Transverse colon (tissue), 4 donors: ENCODE results near the gene CALHM1. TPM values are rescaled to one million over a fixed set of nuclear protein-coding genes. Genes with fewer than 3 reads are reported as not detected.

ENCODE experiments used
- DNase-seq: peaks from one replicate; pipeline ENCODE4 v3.0.0-alpha.2; 2019
- H3K27ac ChIP-seq, 4 donors: fragments of 200-600 bp; sonication (generic); 2 replicates each; pipeline ENCODE4 v1.5.1; 2016 to 2018; ENCODE audit warnings: inconsistent platforms in 4 of 4
- H3K27me3 ChIP-seq: fragments of 200-600 bp; sonication (generic); 2 replicates; pipeline ENCODE4 v1.5.1; 2017; ENCODE audit warnings: inconsistent platforms
- H3K36me3 ChIP-seq, 4 donors: fragments of 200-600 bp; sonication (generic); 2 replicates each; pipeline ENCODE4 v1.5.1; 2017 to 2019; ENCODE audit warnings: inconsistent platforms in 4 of 4
- H3K4me1 ChIP-seq, 4 donors: fragments of 200-600 bp; sonication (generic); 2 replicates each; pipeline ENCODE4 v1.5.1; 2017 to 2020; ENCODE audit warnings: inconsistent platforms in 4 of 4
- H3K4me3 ChIP-seq, 4 donors: fragments of 200-600 bp; sonication (generic); 1 replicate in 1 of 4; 2 replicates in 3 of 4; pipeline versions ENCODE4 v1.5.1 to v1.6.1; 2017 to 2019; ENCODE audit warnings: inconsistent platforms in 4 of 4
- H3K9me3 ChIP-seq, 2 donors: fragments of 200-600 bp; sonication (generic); 2 replicates each; pipeline ENCODE4 v1.5.1; 2017 to 2019; ENCODE audit warnings: inconsistent platforms in 2 of 2
- CTCF ChIP-seq, 5 experiments: fragments of 200-600 bp in 3 of 5; fragments of 450-650 bp in 2 of 5; sonication (generic) in 3 of 5; IDR thresholded peaks; 1 replicate in 2 of 5; 2 replicates in 3 of 5; pipeline ENCODE4 v1.5.1; 2016 to 2017; ENCODE audit warnings: antibody characterized with exemption in 5 of 5, inconsistent platforms in 3 of 5, mild to moderate bottlenecking in 2 of 5, moderate library complexity in 1 of 5
- EP300 ChIP-seq: sonication (generic); formaldehyde crosslinking; IDR thresholded peaks from one replicate; pipeline ENCODE4 v1.6.1; 2017; ENCODE audit warnings: antibody characterized with exemption, low read depth
- POLR2A ChIP-seq: fragments of 450-650 bp; IDR thresholded peaks from one replicate; pipeline ENCODE4 v1.6.1; 2016; ENCODE audit warnings: antibody characterized with exemption, mild to moderate bottlenecking, moderate library complexity
- POLR2AphosphoS5 ChIP-seq, 3 donors: sonication (generic); formaldehyde crosslinking; IDR thresholded peaks; one replicate each; pipeline ENCODE4 v1.6.1; 2016; ENCODE audit warnings: antibody characterized with exemption in 3 of 3
- WGBS, 2 donors: methylation state at CpG; one replicate each; pipeline ENCODE4 v1.1.5; 2018; ENCODE audit warnings: low coverage in 1 of 2; 5-methylcytosine and 5-hydroxymethylcytosine counted together
- in situ Hi-C, 4 donors: fragments of 200-750 bp; cut with MboI; loops; one replicate each; pipeline versions ENCODE4 v1.15.0 to v1.15.1; 2017; ENCODE audit warnings: low sequenced_read_pairs in 3 of 4, low pct_ligation_motif_present in 1 of 4, low pct_unique_long_range_greater_than_20kb in 1 of 4
- intact Hi-C: fragments of 100-400 bp; cut with DNase I; formaldehyde crosslinking; loops from one replicate; pipeline ENCODE4 v1.15.1; 2023; ENCODE audit warnings: low total_unique reads
- total RNA-seq, 4 donors: library from RNA; depleted of rRNA; stranded (reverse); fragments of >200 nt; gene quantifications; one replicate each; pipeline ENCODE4 v1.1.0, GENCODE V29; 2016

Gene CALHM1
- total RNA-seq, 4 donors from 2014 or later, result not detected

GRCh38 chr10:103413564-103413963 lies 45.1 kb downstream of the CALHM1 start:
- Histone ChIP-seq H3K36me3 (peaks cover 0 to 69% (median 31%) of the 10 kb centered on the region in 4 donors), H3K27me3 (no peaks in the 10 kb centered on the region), H3K27ac (no peak overlapping the region), H3K4me1 (no peaks in the 10 kb centered on the region), H3K9me3 (no peaks in the 10 kb centered on the region), H3K4me3 (no peak overlapping the region)
- no peak for TF ChIP-seq POLR2A
- no peak for TF ChIP-seq CTCF (IDR thresholded peaks at IDR 0.05)
- TF ChIP-seq EP300, result no peak
- no peak for TF ChIP-seq POLR2AphosphoS5 (IDR thresholded peaks at IDR 0.05)
- no peak for DNase-seq
- WGBS, 2 donors, result 93 to 100% methylated on average over 1 to 2 of the region's 2 CpGs
- intact Hi-C loops (no loop called here), in situ Hi-C loops (loop anchor here in 2 of 4 donors (10.0 to 25.0 kb wide), 2 partner anchors 71 to 274 kb away; no protein-coding TSS in a partner anchor)

Other genes with a start within 250 kb of the CALHM1 start
- gene RPEL1, start 213.0 kb downstream of the CALHM1 start, total RNA-seq, result not detected
- 1 to 10 TPM in 1 of 4 donors, under 1 TPM in 3; 0.60 to 1.1 (median 0.95) TPM for gene INA, start 181.8 kb downstream of the CALHM1 start, total RNA-seq
- 10 to 100 TPM in 3 of 4 donors, 1 to 10 TPM in 1; 5.9 to 44.5 (median 21.6) TPM for gene PCGF6, start 107.8 kb downstream of the CALHM1 start, total RNA-seq
- 10 to 100 TPM in 1 of 4 donors, 1 to 10 TPM in 2, under 1 TPM in 1; 1.00 to 22.8 (median 5.9) TPM for gene TAF5, start 90.9 kb downstream of the CALHM1 start, total RNA-seq
- 100 to 1,000 TPM in 3 of 4 donors, 10 to 100 TPM in 1; 13.7 to 415 (median 216) TPM for gene ATP5MK, start 62.4 kb downstream of the CALHM1 start, total RNA-seq
- 10 to 100 TPM; 10.1 to 20.0 (median 13.3) TPM for gene PDCD11, start 62.3 kb downstream of the CALHM1 start, total RNA-seq
- 10 to 100 TPM in 3 of 4 donors, 1 to 10 TPM in 1; 3.2 to 21.1 (median 15.7) TPM for gene CALHM2, start 6.5 kb downstream of the CALHM1 start, total RNA-seq
- gene CALHM3, start 20.3 kb upstream of the CALHM1 start, total RNA-seq, result not detected
- gene NEURL1, start 34.8 kb upstream of the CALHM1 start, total RNA-seq, result 100 to 1,000 TPM in 1 of 4 donors, 10 to 100 TPM in 3; 36.7 to 177 (median 55.8) TPM